ENCODE data around the gene TWF2.

Gene TWF2

DNA sequence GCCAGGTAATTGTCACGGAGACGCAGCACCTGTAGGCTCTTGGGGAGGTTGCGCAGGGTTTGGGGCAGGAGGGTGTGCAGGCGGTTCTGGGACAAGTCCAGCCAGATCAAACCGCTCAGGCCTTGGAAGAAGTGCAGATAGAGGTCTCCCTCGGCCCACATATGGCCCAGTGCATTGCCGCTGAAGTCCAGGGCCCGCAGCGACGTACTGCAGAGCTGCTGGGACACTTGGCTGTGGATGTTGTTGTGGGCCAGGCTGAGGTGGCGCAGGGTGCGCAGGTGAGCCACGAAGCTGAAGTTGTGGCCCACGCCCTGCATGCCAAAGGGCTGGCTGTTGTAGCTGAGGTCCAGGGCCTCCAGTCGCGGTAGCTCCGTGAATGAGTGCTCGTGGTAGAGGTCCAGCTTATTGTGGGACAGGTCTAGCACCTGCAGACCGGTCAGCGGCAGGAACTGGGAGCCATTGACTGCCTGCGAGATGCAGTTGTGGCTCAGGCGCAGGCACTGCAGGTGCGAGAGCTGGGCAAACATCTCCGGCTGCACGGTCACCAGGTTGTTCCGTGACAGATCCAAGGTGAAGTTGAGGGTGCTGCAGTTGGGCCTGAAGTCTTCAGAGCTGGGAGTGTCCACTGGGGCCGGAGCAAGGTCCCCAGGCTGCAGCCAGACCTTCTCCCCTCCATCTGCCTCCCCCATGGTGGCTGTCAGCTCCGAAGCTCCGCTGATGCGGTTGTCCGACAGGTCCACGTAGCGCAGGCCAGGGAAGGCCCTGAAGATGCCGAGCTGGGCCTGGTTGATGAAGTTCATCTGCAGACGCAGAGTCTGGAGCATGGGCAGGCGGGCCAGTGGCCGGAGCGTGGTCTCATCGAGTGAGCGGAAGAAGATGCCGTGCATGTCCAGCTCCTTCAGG lies 16.4 kb downstream of the TWF2 start:
- TF ChIP-seq, protein P1, sequence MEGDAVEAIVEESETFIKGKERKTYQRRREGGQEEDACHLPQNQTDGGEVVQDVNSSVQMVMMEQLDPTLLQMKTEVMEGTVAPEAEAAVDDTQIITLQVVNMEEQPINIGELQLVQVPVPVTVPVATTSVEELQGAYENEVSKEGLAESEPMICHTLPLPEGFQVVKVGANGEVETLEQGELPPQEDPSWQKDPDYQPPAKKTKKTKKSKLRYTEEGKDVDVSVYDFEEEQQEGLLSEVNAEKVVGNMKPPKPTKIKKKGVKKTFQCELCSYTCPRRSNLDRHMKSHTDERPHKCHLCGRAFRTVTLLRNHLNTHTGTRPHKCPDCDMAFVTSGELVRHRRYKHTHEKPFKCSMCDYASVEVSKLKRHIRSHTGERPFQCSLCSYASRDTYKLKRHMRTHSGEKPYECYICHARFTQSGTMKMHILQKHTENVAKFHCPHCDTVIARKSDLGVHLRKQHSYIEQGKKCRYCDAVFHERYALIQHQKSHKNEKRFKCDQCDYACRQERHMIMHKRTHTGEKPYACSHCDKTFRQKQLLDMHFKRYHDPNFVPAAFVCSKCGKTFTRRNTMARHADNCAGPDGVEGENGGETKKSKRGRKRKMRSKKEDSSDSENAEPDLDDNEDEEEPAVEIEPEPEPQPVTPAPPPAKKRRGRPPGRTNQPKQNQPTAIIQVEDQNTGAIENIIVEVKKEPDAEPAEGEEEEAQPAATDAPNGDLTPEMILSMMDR (IDR thresholded peaks at IDR 0.05; ENCODE audit: insufficient read depth, low read depth, low read length, missing control alignments): no peak

DNA sequence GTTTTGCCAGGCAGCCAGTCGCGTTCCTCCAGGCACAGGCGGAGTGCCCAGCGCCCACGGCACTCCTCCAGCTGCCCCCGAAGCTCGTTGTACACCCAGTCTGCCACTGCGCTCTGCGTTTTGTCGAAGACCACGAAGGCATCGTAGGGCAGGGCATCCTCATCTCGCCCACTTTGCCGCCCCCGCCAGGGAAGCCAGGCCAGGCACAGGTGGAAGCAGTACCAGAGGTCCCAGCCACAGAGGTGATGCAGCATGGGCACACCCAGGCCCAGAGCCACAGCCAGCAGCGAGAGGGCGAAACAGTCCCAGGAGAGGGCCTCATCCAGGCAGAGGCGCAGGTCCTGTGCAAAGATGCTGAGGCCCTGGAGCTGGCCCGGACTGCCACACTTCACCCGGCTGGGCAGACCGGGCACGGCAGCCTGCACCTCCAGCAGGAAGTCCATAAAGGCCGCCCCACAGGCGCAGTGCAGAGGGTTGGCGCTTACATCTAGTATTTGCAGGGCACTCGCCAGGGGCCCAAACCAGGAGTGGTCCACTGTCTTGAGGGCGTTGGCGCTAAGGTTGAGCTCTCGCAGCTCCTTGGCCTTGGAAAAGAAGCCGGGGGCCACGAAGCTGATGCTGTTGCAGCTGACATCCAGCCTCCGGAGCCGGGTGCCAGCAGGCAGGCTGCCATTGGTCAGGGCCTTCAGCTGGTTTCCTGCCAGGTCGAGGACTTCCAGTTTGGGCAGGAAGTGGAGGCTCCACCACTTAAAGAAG lies 17.2 kb downstream of the TWF2 start:
- no peak for DNase-seq (ENCODE audit: low read depth)
- H3K4me3 ChIP-seq (ENCODE audit: low read length): no peak overlapping the region
- TF ChIP-seq, protein P1 (IDR thresholded peaks at IDR 0.05; ENCODE audit: insufficient read depth, low read depth, low read length, missing control alignments): no peak

More for the DNA sequence above, 16.4 kb downstream of the TWF2 start:
- H3K4me3 ChIP-seq (ENCODE audit: low read length): no peak overlapping the region
- no peak for DNase-seq (ENCODE audit: low read depth)

DNA sequence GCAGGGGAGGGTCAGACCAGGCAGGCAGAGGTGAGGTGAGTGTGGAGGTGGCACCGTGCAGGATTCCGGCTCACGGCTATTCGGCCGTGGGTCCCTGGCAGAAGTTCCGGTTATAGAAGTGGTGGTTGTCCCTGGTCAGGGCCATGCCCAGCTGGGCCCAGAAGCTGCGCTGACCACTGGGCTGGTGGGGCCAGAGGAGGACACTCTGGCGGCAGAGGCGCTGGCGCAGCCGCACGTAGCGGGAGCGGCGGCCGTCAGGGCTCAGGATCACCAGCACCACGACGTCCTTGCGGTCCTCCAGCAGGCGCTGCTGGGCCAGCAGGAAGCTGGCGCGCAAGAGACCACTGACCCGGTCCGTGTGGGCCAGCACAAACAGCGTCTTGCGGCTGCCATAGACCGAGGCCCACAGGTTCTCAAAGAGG lies 17.8 kb downstream of the TWF2 start:
- no peak overlapping the region for H3K4me3 ChIP-seq (ENCODE audit: low read length)
- DNase-seq (ENCODE audit: low read depth): no peak
- TF ChIP-seq, protein P1 (IDR thresholded peaks at IDR 0.05; ENCODE audit: insufficient read depth, low read depth, low read length, missing control alignments): no peak

DNA sequence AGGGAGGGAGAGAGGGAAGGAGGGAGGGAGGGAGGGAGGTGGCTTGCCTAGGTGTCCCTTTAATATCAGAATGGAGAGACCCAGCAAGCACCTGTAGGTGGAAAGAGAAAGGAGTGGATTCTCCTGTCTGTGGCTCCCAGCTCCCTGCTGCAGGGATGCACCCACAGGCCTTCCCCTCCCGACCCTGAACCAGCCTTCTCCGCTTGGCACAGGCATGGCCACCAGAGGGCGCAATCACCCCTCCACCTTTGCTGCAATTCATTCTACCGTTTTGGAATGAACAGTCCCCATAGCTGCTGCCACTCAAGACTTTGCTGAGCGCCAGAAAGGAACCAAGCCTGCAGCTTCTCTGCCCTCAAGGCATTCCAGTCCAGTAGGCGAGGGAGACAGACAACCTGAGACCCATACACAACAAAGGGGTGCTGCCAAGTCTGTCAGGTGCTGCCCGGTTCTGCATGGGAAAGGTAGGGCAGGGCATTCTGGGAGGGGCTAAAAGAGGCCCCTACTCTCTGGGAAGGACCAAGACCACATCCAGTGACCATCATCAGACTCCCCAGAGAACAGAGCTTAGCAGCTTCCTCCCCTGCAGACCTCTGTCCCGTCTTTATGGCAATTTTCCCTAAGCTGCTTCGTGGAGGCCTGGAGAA lies 18.5 kb downstream of the TWF2 start:
- peak; percentile 72 for DNase-seq (ENCODE audit: low read depth)
- no peak overlapping the region for H3K4me3 ChIP-seq (ENCODE audit: low read length)
- TF ChIP-seq, protein P1 (IDR thresholded peaks at IDR 0.05; ENCODE audit: insufficient read depth, low read depth, low read length, missing control alignments): peak; percentile 96

DNA sequence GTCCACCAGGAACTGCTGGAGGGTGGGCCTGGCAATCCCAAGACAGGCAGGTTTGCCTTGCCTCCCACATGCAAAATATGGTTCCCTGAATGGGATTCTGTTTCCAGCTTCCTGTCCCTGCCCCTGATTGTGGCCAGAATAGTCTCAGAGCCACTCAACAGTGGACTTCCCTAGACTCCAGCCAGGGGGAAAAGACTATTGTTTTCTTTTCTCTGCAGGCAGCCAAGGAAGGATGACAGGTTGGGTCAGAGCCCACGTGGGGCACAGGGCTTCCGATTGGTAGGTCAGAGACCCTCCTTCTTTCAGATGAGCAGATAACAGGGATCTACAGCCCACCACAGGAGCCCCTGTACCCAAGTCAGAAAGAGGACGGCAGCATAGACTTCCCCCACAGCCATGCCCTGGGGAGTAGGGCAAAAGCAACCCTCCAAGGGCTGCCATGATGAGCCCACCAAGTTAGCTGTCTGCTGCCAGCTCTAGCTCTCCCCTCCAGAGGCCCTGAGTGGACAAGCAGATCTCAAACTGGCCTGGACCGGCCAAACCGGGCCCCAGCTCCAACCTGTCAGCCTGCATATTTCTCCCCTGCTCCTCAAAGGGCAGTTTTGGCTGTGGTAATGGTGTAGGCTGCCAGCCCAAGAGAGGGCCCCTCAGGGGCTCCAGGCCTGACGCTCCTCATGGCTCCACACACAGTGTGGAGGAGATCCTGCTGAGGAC lies 19.9 kb downstream of the TWF2 start:
- H3K4me3 ChIP-seq (ENCODE audit: low read length): no peak overlapping the region
- TF ChIP-seq, protein P1 (IDR thresholded peaks at IDR 0.05; ENCODE audit: insufficient read depth, low read depth, low read length, missing control alignments): no peak
- peak; percentile 39 for DNase-seq (ENCODE audit: low read depth)

DNA sequence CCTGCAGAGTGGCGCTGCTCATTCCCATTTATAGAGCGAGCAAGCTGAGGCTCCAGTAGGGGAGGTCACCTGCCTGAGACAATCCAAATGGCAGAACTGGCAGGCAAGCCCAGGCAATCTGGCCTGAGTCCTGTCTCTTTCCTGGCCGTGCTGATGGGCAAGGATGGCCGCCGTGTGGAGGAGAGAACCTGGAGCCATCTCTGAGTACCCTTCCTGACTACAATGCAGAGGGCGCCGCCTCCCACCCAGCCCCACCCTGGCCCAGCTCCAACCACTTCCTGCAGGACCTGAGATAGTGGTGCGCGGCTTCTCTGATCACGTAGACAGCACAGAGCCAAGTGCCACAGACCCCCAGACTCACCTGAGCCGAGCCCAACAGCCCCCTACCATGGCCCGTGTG lies 20.5 kb downstream of the TWF2 start:
- TF ChIP-seq, protein P1 (IDR thresholded peaks at IDR 0.05; ENCODE audit: insufficient read depth, low read depth, low read length, missing control alignments): no peak
- DNase-seq (ENCODE audit: low read depth): no peak
- H3K4me3 ChIP-seq (ENCODE audit: low read length): no peak overlapping the region

Measured in epithelial cell of esophagus (primary cell).